ENCODE results near the gene IFNA10.
"Not testable (repeated sequence)": the region's sequence is repeated elsewhere in the genome, so short reads cannot be mapped to it uniquely, and the experiment has no call there.

The IFNA10 gene

GRCh38 chr9:21194867-21195776 is 11.8 kb downstream of the IFNA10 start:
- not testable (repeated sequence) for DNase-seq (ENCODE audit: low read depth, low spot score)

- DNase-seq (ENCODE audit: low read depth, low spot score): not testable (repeated sequence)
Observed at GRCh38 chr9:21187487-21187886, 19.5 kb downstream of the IFNA10 start, which contains the start of gene IFNA4. IFNA4 (minus strand) TSS chr9:21187587; CDS start chr9:21187531, 56 bp downstream.

GRCh38 chr9:21182810-21183736 is 23.9 kb downstream of the IFNA10 start:
- not testable (repeated sequence) for DNase-seq (ENCODE audit: low read depth, low spot score)

GRCh38 chr9:21174671-21175070 is 32.3 kb downstream of the IFNA10 start:
- DNase-seq (ENCODE audit: low read depth, low spot score): no peak

GRCh38 chr9:21172156-21172555 is 34.8 kb downstream of the IFNA10 start:
- no peak for DNase-seq (ENCODE audit: low read depth, low spot score)

- no peak for DNase-seq (ENCODE audit: low read depth, low spot score)
Observed at GRCh38 chr9:21171351-21171750, 35.6 kb downstream of the IFNA10 start.

GRCh38 chr9:21166560-21166959 is 40.4 kb downstream of the IFNA10 start, which contains the start of gene IFNA21:
IFNA21 (minus strand) TSS chr9:21166660; CDS start chr9:21166612, 48 bp downstream.
- not testable (repeated sequence) for DNase-seq (ENCODE audit: low read depth, low spot score)

GRCh38 chr9:21165516-21165915 is 41.4 kb downstream of the IFNA10 start:
- DNase-seq (ENCODE audit: low read depth, low spot score): no peak

GRCh38 chr9:21160178-21160577 is 46.8 kb downstream of the IFNA10 start:
- DNase-seq (ENCODE audit: low read depth, low spot score): no peak
